Activated T-cell treated with anti-CD3 and anti-CD28 coated beads, Interleukin-2, amount 50 U/mL, for 4 hours (primary cell): ENCODE results near the gene SULT1B1. TPM values are rescaled to one million over a fixed set of nuclear protein-coding genes. Genes with fewer than 3 reads are reported as not detected.
"Not testable (repeated sequence)": the region's sequence is repeated elsewhere in the genome, so short reads cannot be mapped to it uniquely, and the experiment has no call there.

Source experiments
- ATAC-seq, 2 donors: fragments of 200-7000 bp; cut with Tn5 transposase; one replicate each; pipeline ENCODE4 v1.10.0; 2021
- DNase-seq: peaks from one replicate; pipeline ENCODE4 v3.0.0-alpha.2; 2020
- H3K27me3 Mint-ChIP-seq: one replicate; pipeline ENCODE4 v1.8.0; 2021; ENCODE audit warnings: low read depth, mixed read lengths
- H3K36me3 Mint-ChIP-seq: one replicate; pipeline ENCODE4 v1.8.0; 2022; ENCODE audit warnings: mixed read lengths; ENCODE audit not compliant: insufficient read depth
- H3K4me1 Mint-ChIP-seq: one replicate; pipeline ENCODE4 v1.8.0; 2021; ENCODE audit warnings: low read depth, mixed read lengths
- H3K4me3 Mint-ChIP-seq: one replicate; pipeline ENCODE4 v1.8.0; 2021; ENCODE audit warnings: mild to moderate bottlenecking, moderate library complexity, mixed read lengths
- H3K9me3 Mint-ChIP-seq: one replicate; pipeline ENCODE4 v1.8.0; 2021; ENCODE audit warnings: mixed read lengths
- total RNA-seq, 3 donors: library from RNA; stranded (reverse); gene quantifications; one replicate each; pipeline ENCODE4 v1.2.1, GENCODE V29; 2021

Gene SULT1B1
- total RNA-seq = under 1 TPM in 2 of 3 donors, not detected in 1; 0.05 to 0.18 TPM

DNA sequence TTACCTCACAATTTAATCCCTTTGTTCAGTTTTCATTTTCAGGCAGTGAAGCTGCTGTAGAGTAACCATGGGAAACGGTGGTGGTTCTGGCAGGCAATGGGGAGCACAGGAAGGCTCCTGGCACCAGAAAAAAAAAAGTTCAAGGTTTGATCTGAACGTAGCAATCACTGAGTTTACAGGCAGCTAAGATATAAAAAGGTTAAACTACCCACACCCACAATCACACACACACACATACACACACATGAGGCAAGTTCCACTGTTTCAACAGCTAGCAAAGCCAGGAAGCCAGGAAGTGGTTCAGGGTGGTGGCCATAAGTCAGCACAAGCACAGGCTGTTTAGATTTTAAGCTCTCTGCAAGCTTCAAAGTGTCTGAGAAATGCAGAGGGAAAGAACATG is at the start of gene SULT1B1:
SULT1B1 (minus strand) TSS at position 166 of the 400 bp plus-strand sequence. CDS start 5,403 bp downstream, outside the sequence.
- Mint-ChIP-seq H3K9me3 (no peaks in the 10 kb centered on the region), H3K36me3 (no peaks in the 10 kb centered on the region), H3K27me3 (no peaks in the 10 kb centered on the region), H3K4me1 (peaks cover 58% of the 10 kb centered on the region), H3K4me3 (peak within 1 kb of the TSS; percentile 82)
- DNase-seq (peak; percentile 19), ATAC-seq (peak; percentile 78 to 80)

- Mint-ChIP-seq H3K9me3 (no peaks in the 10 kb centered on the region), H3K36me3 (no peaks in the 10 kb centered on the region), H3K27me3 (no peaks in the 10 kb centered on the region), H3K4me3 (no peak overlapping the region), H3K4me1 (no peaks in the 10 kb centered on the region)
- ATAC-seq (no peak), DNase-seq (no peak)
Observed at GRCh38 chr4:69800599-69800998, 40.2 kb upstream of the SULT1B1 start.

DNA sequence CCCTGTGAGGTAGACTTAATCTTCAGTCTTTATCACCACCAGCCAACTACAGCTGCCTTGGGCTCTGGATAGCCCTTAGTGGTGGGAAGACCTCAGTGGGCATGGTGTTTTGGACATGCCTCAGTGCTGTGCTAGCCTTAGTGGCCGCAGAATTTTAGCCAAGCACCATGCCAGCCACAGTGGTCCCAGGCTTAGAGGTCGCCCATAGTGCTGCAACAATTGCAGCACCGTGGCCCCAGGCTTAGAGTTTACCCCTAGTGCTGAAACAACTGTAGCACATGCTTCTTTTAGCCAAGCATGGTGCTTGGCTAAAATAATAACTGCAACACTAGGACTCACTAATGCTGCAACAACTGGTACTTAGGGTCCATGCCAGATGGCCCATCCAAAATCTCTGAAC is 38.9 kb upstream of the SULT1B1 start:
- Mint-ChIP-seq H3K4me3 (no peak overlapping the region), H3K9me3 (no peaks in the 10 kb centered on the region), H3K36me3 (no peaks in the 10 kb centered on the region), H3K27me3 (no peaks in the 10 kb centered on the region), H3K4me1 (no peaks in the 10 kb centered on the region)
- DNase-seq (no peak), ATAC-seq (no peak)

- Mint-ChIP-seq H3K36me3 (no peaks in the 10 kb centered on the region), H3K4me3 (no peak overlapping the region)
Observed at GRCh38 chr4:69793732-69794131, 33.3 kb upstream of the SULT1B1 start.

GRCh38 chr4:69787879-69788278 is 27.5 kb upstream of the SULT1B1 start:
- ATAC-seq = peak in 1 of 2 donors; percentile 23
- no peaks in the 10 kb centered on the region for H3K9me3 Mint-ChIP-seq
- H3K27me3 Mint-ChIP-seq = no peaks in the 10 kb centered on the region
- no peak for DNase-seq
- H3K36me3 Mint-ChIP-seq = no peaks in the 10 kb centered on the region
- H3K4me3 Mint-ChIP-seq = no peak overlapping the region
- H3K4me1 Mint-ChIP-seq = no peaks in the 10 kb centered on the region

More at GRCh38 chr4:69793732-69794131, 33.3 kb upstream of the SULT1B1 start:
- no peak for ATAC-seq
- DNase-seq = no peak
- no peaks in the 10 kb centered on the region for H3K9me3 Mint-ChIP-seq
- H3K4me1 Mint-ChIP-seq = no peaks in the 10 kb centered on the region
- H3K27me3 Mint-ChIP-seq = no peaks in the 10 kb centered on the region

DNA sequence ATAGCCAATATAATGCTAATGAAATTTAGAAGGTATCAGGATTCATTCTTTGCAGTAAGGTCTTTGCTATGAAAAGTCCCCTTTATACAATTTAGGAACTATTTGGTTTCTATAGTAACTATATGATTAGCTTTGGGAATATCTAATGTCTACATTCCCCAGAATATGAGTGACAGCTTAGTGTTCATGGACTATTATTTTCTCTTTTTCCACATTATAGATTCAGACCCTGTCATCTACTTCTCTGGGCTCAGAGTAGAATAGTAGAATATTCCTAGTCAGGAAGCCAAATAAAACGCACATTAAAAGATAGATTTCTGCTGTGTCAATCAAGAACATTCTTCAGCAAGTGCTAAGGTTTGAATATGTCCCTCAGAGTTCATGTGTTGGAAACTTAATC is 26.1 kb upstream of the SULT1B1 start:
- Mint-ChIP-seq H3K9me3 (peaks cover 6% of the 10 kb centered on the region), H3K27me3 (no peaks in the 10 kb centered on the region)
- no peak for ATAC-seq

DNA sequence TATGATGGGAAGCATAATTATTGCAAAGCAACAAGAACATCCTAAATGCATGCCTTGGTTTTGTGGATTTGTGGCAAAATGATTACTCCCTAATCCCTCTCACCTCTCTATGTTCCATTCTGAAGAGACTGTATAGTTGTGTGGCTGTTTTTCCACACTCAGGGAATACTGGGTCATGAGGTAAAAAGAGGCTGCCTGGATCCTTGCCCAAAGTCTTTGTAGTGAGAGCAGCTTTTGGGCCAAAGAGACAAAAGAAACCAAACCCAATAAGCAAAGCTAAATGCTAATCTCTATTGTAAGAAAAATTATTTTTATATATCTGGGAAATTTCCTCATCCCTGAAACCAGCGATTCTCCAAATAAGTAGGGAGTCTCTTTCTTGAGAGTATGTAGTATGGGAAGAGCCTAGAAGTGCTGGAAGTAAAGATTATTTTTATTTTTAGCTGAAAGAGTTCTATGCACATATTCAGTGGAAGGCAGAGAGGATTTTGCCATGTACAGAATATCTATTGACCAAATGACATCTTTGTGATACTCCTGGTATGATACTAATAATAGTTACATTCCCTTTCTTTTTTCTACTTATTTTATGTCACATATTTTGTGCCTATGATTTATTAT is 24.9 kb upstream of the SULT1B1 start:
- DNase-seq (no peak), ATAC-seq (no peak)
- H3K36me3 Mint-ChIP-seq = no peaks in the 10 kb centered on the region
- no peak overlapping the region for H3K4me3 Mint-ChIP-seq
- no peaks in the 10 kb centered on the region for H3K4me1 Mint-ChIP-seq
- H3K27me3 Mint-ChIP-seq = no peaks in the 10 kb centered on the region
- H3K9me3 Mint-ChIP-seq = peaks cover 6% of the 10 kb centered on the region

More for the DNA sequence above, 26.1 kb upstream of the SULT1B1 start:
- Mint-ChIP-seq H3K4me1 (no peaks in the 10 kb centered on the region), H3K4me3 (no peak overlapping the region), H3K36me3 (no peaks in the 10 kb centered on the region)
- DNase-seq = no peak

- Mint-ChIP-seq H3K27me3 (no peaks in the 10 kb centered on the region), H3K4me1 (no peaks in the 10 kb centered on the region), H3K4me3 (no peak overlapping the region), H3K36me3 (no peaks in the 10 kb centered on the region), H3K9me3 (peaks cover 6% of the 10 kb centered on the region)
- DNase-seq (no peak), ATAC-seq (no peak)
Observed at GRCh38 chr4:69782651-69783310, 22.4 kb upstream of the SULT1B1 start.

DNA sequence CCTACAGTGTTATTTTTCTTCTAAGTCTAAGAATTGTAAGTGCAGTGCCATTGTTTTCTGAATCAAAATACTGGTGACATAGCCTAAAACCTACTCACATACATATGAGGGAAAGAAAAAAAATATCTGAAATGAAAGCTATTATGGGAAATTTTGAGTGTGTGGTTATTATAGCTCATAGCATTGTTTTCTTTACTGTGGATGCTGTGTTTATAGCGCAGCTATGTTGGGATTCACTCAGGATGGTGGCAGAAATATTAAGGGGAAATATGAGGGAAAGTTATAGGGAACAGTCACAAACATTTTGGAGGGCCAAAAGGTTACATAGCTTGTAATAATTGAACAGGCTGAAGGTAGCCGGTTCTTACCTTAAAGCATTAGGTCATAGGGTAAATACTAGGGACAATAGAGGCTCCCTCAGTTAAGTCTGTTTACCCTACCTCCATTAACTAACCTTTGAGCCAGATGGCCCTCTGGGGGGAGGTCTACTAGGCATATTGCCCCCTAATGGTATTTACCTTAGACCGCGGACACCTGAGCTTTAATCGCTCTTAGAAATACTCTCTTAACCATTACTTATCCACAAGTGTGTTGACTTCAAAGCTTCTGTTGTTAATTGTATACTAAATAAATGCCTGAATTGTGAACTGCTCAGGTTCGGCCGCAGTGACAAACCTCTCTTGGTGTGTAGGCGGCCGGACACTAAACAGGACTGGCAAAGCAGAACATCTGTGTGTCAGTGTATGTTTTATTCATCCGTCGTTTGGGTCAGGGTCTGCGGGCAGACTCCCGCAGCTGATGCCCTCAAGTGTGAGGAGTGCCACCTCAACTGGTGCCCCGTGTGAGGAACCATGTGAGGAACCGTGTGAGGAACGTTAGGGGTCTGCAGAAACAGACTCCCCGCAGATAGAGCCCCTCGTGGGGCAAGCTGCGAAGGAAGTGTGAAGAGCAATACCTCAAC is 21.3 kb upstream of the SULT1B1 start:
- DNase-seq = no peak
- H3K4me3 Mint-ChIP-seq = no peak overlapping the region
- H3K36me3 Mint-ChIP-seq = no peaks in the 10 kb centered on the region
- ATAC-seq = no peak
- peaks cover 6% of the 10 kb centered on the region for H3K9me3 Mint-ChIP-seq
- H3K27me3 Mint-ChIP-seq = no peaks in the 10 kb centered on the region
- no peaks in the 10 kb centered on the region for H3K4me1 Mint-ChIP-seq

DNA sequence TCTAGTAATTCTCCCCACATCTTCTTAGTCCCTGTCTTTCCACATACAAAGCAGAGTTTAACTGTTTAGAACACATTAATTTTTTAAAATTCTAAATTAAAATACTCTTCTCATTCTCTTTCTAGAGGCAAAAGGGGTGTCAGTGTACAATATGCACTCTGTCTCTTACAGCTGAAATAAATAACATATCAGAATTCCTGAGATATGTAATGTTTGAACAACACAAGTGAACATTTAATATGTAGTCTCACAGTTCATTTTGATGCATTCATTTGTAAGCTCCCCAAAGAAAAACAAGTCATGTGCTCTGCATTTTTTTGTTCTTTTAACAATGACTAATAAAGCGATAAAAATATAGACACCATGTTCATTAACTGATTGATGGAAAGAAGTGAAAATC is 19.7 kb upstream of the SULT1B1 start:
- Mint-ChIP-seq H3K36me3 (no peaks in the 10 kb centered on the region), H3K4me1 (peaks cover 3% of the 10 kb centered on the region), H3K27me3 (no peaks in the 10 kb centered on the region), H3K9me3 (peaks cover 6% of the 10 kb centered on the region), H3K4me3 (no peak overlapping the region)
- DNase-seq (no peak), ATAC-seq (no peak)

GRCh38 chr4:69776696-69777095 is 16.3 kb upstream of the SULT1B1 start:
- Mint-ChIP-seq H3K36me3 (no peaks in the 10 kb centered on the region), H3K27me3 (no peaks in the 10 kb centered on the region), H3K4me1 (peaks cover 3% of the 10 kb centered on the region), H3K4me3 (no peak overlapping the region), H3K9me3 (no peaks in the 10 kb centered on the region)
- DNase-seq (no peak), ATAC-seq (no peak)

DNA sequence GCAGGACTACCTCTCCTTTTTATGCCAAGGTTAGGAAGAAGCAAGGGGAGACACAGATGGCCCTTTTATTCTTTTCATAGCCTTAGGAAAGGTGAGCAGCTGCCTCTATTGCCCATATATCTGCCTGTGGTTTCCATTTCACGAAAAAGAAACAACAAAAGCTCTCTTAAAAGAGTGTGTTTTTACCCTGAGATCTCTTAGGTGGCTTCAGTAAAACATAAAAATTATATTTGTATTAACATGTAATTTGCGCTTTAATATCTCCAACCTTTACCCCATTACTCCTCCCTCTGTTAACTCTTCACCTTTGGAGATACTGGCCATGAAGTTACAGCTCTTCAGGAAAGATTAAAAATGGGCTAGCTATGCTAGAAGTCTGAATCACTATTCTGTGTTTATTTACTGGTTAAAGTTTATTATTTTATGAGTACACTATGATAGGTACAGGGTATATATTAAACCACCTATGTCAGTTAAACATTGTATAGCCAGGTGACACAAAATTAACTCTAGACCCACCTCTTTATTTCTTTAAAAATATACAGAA is 15.0 kb upstream of the SULT1B1 start:
- ATAC-seq = no peak
- H3K9me3 Mint-ChIP-seq = no peaks in the 10 kb centered on the region
- peaks cover 5% of the 10 kb centered on the region for H3K4me1 Mint-ChIP-seq
- no peak overlapping the region for H3K4me3 Mint-ChIP-seq
- H3K27me3 Mint-ChIP-seq = no peaks in the 10 kb centered on the region
- H3K36me3 Mint-ChIP-seq = no peaks in the 10 kb centered on the region
- DNase-seq = no peak

GRCh38 chr4:69773484-69773883 is 13.1 kb upstream of the SULT1B1 start:
- H3K36me3 Mint-ChIP-seq = no peaks in the 10 kb centered on the region
- H3K27me3 Mint-ChIP-seq = no peaks in the 10 kb centered on the region
- ATAC-seq (no peak), DNase-seq (no peak)
- H3K4me1 Mint-ChIP-seq = peaks cover 5% of the 10 kb centered on the region
- no peaks in the 10 kb centered on the region for H3K9me3 Mint-ChIP-seq
- H3K4me3 Mint-ChIP-seq = no peak overlapping the region

DNA sequence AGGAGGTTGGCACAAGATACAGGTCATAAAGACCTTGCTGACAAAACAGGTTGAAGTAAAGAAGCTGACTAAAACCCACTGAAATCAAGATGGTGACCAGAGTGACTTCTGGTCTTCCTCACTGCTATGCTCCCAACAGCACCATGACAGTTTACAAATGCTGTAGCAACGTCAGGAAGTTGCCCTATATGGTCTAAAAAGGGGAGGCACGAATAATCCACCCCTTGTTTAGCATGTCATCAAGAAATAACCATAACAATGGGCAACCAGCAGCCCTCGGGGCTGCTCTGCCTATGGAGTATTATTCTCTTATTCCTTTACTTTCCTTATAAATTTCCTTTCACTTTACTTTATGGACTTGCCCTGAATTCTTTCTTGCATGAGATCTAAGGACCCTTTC is 8.1 kb upstream of the SULT1B1 start:
- H3K27me3 Mint-ChIP-seq, H3K4me3 Mint-ChIP-seq, H3K36me3 Mint-ChIP-seq, DNase-seq, H3K9me3 Mint-ChIP-seq, ATAC-seq: not testable (repeated sequence)
- H3K4me1 Mint-ChIP-seq = peaks cover 17% of the 10 kb centered on the region
